ENCODE results near the gene DLX1.

DNA sequence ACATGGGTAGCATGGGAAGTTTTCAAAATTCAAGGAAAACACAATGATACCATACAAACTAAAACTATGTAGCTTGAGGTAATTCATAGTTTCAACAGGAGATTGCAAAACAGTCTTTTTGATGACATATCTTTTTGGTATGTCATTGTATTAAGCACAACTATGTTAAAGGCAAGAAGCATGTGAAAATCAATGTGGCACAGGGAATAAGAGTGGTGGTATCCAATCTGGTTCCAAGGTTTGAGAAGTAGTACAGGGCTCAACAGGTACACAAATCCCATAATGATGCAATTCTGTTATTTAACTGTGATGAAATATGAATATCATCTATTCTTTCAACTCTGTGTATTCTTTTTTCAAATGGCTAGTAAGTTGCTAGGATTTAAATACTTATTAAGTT lies 33.8 kb downstream of the DLX1 start:
- TF ChIP-seq DNMT1 (IDR thresholded peaks at IDR 0.05): no peak
- TF ChIP-seq ZBTB40 (IDR thresholded peaks at IDR 0.05): no peak
- TF ChIP-seq ZBTB40 (CRISPR knock-in tag; IDR thresholded peaks at IDR 0.05): no peak

Measured in K562 (cell line).